Hematopoietic multipotent progenitor cell treated with erythropoietin and hydrocortisone succinate and interleukin-3 and kit ligand, for 15 days (in vitro differentiated cells): ENCODE data around the gene ADGRF1.
"Not testable (repeated sequence)": the region's sequence is repeated elsewhere in the genome, so short reads cannot be mapped to it uniquely, and the experiment has no call there.

Source experiments
- DNase-seq: peaks from one replicate; pipeline ENCODE4 v3.0.0-alpha.2; 2015; ENCODE audit warnings: low spot score

The ADGRF1 gene

GRCh38 chr6:47022191-47022590 lies 19.9 kb downstream of the ADGRF1 start:
- no peak for DNase-seq

GRCh38 chr6:47019941-47020340 lies 22.2 kb downstream of the ADGRF1 start:
- no peak for DNase-seq

- no peak for DNase-seq
Observed at GRCh38 chr6:47016909-47017308, 25.2 kb downstream of the ADGRF1 start.

GRCh38 chr6:47016261-47016660 lies 25.9 kb downstream of the ADGRF1 start:
- no peak for DNase-seq

- no peak for DNase-seq
Observed at GRCh38 chr6:47014401-47014800, 27.7 kb downstream of the ADGRF1 start.

- no peak for DNase-seq
Observed at GRCh38 chr6:47009583-47009982, 32.5 kb downstream of the ADGRF1 start.

GRCh38 chr6:47008397-47008763 lies 33.8 kb downstream of the ADGRF1 start:
- DNase-seq, result no peak

- DNase-seq, result no peak
Observed at GRCh38 chr6:47007657-47008396, 34.3 kb downstream of the ADGRF1 start.

- DNase-seq, result no peak
Observed at GRCh38 chr6:47005486-47005885, 36.6 kb downstream of the ADGRF1 start.

GRCh38 chr6:47004463-47004862 lies 37.7 kb downstream of the ADGRF1 start:
- DNase-seq, result no peak

- no peak for DNase-seq
Observed at GRCh38 chr6:47000842-47001241, 41.3 kb downstream of the ADGRF1 start.

GRCh38 chr6:46998436-46999017 lies 43.6 kb downstream of the ADGRF1 start:
- no peak for DNase-seq

- no peak for DNase-seq
Observed at GRCh38 chr6:46997646-46998045, 44.5 kb downstream of the ADGRF1 start.

- no peak for DNase-seq
Observed at GRCh38 chr6:46996860-46997641, 45.1 kb downstream of the ADGRF1 start.

GRCh38 chr6:46994933-46995332 lies 47.2 kb downstream of the ADGRF1 start:
- no peak for DNase-seq

GRCh38 chr6:46993846-46994245 lies 48.3 kb downstream of the ADGRF1 start:
- DNase-seq, result no peak

- not testable (repeated sequence) for DNase-seq
Observed at GRCh38 chr6:46992391-46992790, 49.7 kb downstream of the ADGRF1 start.

GRCh38 chr6:46990818-46991510 lies 51.2 kb downstream of the ADGRF1 start:
- peak; percentile 4 for DNase-seq

- no peak for DNase-seq
Observed at GRCh38 chr6:46990031-46990644, 52.0 kb downstream of the ADGRF1 start.

GRCh38 chr6:46989398-46989797 lies 52.7 kb downstream of the ADGRF1 start:
- no peak for DNase-seq

- DNase-seq, result no peak
Observed at GRCh38 chr6:46985943-46986342, 56.2 kb downstream of the ADGRF1 start.

GRCh38 chr6:46983007-46983411 lies 59.1 kb downstream of the ADGRF1 start:
- no peak for DNase-seq
